GM21390 (cell line): ENCODE data around the gene KCNQ5.
"Not testable (repeated sequence)": the region's sequence is repeated elsewhere in the genome, so short reads cannot be mapped to it uniquely, and the experiment has no call there.

ENCODE experiments used
- ATAC-seq: cut with Tn5 transposase; IDR thresholded peaks from one replicate; pipeline ENCODE4 v1.9.1; 2021; ENCODE audit not compliant: unreplicated experiment

The KCNQ5 gene

GRCh38 chr6:73156793-73157767 lies 535.2 kb downstream of the KCNQ5 start:
- no peak for ATAC-seq

- no peak for ATAC-seq
Measured at GRCh38 chr6:73157870-73158269, 536.0 kb downstream of the KCNQ5 start.

- ATAC-seq, result no peak
Measured at GRCh38 chr6:73169111-73169510, 547.2 kb downstream of the KCNQ5 start.

GRCh38 chr6:73169633-73170032 lies 547.8 kb downstream of the KCNQ5 start:
- ATAC-seq, result no peak

GRCh38 chr6:73174646-73175045 lies 552.8 kb downstream of the KCNQ5 start:
- ATAC-seq, result no peak

GRCh38 chr6:73176057-73176456 lies 554.2 kb downstream of the KCNQ5 start:
- ATAC-seq, result no peak

- peak; percentile 61 for ATAC-seq
Measured at GRCh38 chr6:73177221-73177944, 555.5 kb downstream of the KCNQ5 start.

- no peak for ATAC-seq
Measured at GRCh38 chr6:73180076-73180738, 558.3 kb downstream of the KCNQ5 start.

GRCh38 chr6:73180763-73181619 lies 559.1 kb downstream of the KCNQ5 start:
- peak; percentile 78 for ATAC-seq

GRCh38 chr6:73182021-73182607 lies 560.2 kb downstream of the KCNQ5 start:
- ATAC-seq, result peak; percentile 49

- not testable (repeated sequence) for ATAC-seq
Measured at GRCh38 chr6:73193302-73193701, 571.4 kb downstream of the KCNQ5 start.

GRCh38 chr6:73194744-73195143 lies 572.9 kb downstream of the KCNQ5 start:
- ATAC-seq, result no peak

- no peak for ATAC-seq
Measured at GRCh38 chr6:73200247-73200646, 578.4 kb downstream of the KCNQ5 start.

- ATAC-seq, result no peak
Measured at GRCh38 chr6:73200735-73201134, 578.9 kb downstream of the KCNQ5 start.

- no peak for ATAC-seq
Measured at GRCh38 chr6:73203098-73203497, 581.2 kb downstream of the KCNQ5 start.

- no peak for ATAC-seq
Measured at GRCh38 chr6:73204252-73204651, 582.4 kb downstream of the KCNQ5 start.

- no peak for ATAC-seq
Measured at GRCh38 chr6:73207221-73207837, 585.5 kb downstream of the KCNQ5 start.

GRCh38 chr6:73209117-73209516 lies 587.3 kb downstream of the KCNQ5 start:
- no peak for ATAC-seq

- no peak for ATAC-seq
Measured at GRCh38 chr6:73216859-73217258, 595.0 kb downstream of the KCNQ5 start.

GRCh38 chr6:73225396-73225795 lies 603.5 kb downstream of the KCNQ5 start, which contains the start of gene KHDC1L:
Gene KHDC1L (minus strand): TSS chr6:73225496. CDS start chr6:73225408, 88 bp downstream.
- ATAC-seq, result no peak
